DMS53 treated with DMSO at 0.1 percent for 48 hours (cell line): ENCODE measurements around the gene MIPOL1.
"Not testable (repeated sequence)": the region's sequence is repeated elsewhere in the genome, so short reads cannot be mapped to it uniquely, and the experiment has no call there.

ENCODE experiments used
- DNase-seq: peaks from one replicate; lab custom pipeline; 2025; ENCODE audit not compliant: unreplicated experiment; lab: John Stamatoyannopoulos, UW

MIPOL1 gene

DNA sequence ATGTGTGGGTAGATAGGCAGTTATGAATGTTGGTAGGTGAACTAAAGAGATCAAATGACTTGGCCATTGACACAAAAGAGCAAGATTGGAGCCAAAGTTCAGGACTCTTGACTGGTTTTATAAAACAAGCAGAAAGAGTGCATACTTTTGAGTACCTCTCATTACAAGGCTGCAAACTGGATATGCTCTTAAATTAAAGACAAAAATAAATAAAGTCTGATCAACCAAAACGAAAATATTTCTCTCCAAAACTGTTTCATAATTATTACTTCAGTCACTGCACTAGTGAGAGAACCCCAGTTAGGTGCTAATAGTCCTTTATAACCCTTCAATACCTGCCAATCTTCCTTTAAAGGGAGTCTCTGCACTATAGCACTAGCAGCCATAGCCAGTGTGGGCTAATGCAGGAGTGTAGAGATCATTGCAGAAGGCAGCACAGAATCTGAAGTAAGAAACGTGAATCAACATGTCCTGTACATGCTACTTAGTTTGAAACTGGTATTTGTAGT, 250.2 kb downstream of the MIPOL1 start:
- DNase-seq: no peak

DNA sequence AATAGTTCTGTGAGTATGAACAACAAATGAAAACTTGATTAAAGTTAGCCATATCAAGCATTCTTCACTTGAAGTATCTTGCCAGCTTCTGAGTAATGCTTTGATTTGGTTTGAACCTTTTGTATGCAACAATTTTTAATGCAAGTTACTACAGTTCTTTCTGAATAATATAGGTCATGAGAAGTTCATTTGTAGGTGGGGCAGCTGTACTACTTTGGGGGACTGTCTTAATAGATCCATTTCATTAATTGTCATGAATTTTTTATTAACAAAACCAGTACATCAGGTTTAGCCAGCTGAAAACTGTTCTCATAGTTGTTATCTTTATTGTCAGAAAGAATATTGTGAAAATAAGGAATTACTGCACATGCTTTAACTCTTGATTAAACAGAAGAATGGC, 254.6 kb downstream of the MIPOL1 start:
- DNase-seq: no peak

DNA sequence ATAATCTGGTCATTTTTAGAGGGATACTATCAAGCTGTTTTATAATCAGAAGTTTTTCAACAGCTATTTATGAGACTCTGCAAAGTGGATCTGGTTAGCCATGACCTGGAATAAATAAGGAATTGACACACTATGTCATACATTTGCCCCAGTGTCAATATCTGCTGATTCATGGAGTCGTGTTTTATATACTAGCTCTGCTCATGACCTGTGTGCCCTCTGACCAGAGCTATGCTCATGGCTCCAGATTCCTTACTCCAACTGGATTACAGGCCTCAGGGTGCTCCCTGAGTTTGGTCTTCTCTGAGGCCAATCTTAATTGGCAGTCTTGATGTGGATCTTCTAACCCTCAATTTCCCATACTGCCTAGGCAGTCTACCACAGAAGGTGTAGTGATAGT, 256.2 kb downstream of the MIPOL1 start:
- DNase-seq: no peak

DNA sequence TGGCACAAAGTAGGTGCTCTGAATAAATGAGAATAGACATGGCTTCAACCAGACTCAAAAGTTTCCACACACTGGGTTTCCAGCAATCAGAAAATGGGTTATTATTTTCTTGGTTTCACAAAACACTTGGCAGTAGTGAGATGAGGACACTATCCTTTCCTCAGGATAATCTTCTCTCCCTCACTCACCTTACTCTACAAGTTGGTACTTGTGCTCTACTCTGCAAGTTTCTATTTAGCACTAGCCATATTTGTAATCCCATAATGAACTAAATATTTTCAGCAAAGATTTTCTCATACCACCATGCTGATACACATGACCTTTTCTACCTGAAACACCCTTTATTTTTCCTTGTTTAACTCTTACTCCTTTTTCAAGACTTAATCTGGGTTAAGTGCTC, 259.6 kb downstream of the MIPOL1 start:
- no peak for DNase-seq

DNA sequence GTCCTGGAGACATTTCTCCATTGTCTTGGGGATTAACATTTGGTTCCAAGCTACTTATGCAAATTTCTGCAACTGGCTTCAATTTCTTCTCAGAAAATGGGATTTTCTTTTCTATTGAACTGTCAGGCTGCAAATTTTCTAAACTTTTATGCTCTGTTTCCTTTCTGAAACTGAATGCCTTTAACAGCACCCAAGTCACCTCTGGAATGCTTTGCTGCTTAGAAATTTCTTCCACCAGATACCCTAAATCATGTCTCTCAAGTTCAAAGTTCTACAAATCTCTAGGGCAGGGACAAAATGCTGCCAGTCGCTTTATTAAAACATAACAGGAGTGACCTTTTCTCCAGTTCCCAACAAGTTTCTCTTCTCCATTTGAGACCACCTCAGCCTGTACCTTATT, 264.7 kb downstream of the MIPOL1 start:
- DNase-seq: not testable (repeated sequence)

DNA sequence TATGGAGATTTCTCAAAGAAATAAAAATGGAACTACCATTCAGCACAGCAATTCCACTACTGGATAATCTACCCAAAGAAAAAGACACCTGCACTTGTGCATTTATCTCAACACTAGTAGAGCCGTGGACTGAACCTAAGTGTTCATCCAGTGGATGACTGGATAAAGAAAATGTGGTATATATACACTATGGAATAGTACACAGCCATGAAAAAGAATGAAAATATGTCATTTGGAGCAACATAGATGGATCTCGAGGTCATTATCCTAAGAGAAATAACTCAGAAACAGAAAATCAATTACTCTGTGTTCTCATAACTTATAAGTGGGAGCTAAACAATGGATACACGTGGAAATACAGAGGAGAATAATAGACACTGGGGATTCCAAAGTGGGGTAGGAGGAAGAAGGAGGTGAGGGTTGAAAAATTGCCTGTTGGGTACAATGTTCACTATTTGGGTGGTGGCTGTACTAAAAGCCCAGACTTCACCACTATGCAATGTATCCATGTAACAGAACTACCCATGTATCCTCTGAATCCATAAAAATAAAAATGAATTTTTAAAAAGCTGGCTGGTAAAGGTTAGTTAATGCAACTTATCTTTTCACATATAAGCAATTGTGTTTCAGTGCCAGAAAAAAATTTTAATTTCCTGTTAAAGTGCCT, 266.6 kb downstream of the MIPOL1 start:
- no peak for DNase-seq

DNA sequence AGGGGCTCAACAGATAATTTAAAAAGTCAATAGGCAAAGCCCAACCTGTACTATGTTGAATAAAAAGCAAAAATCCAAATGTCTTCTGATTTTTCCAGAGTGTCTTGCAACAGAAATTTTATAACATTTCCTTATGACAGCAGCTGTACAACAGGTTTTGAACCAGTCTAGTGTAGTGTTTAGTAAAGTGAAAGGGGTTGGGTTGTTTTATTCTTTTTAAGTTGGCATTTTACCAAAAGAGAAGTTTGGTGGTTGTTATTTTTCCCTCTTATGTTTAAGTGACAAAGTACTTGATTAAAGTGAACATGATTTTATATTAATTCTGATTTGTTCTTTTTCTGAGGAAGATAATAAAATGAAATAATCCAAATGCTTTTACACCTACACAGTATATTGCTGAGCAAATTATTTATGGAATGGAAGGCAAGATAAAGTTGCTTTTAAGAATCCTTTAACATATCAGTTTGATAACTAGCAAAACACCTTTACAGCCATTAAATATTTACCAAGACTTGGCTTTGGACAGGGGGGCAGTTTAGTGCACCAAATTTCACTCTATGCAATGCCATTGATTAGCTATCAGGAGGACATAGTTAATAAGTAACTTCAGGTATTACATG, 268.4 kb downstream of the MIPOL1 start:
- DNase-seq: no peak

DNA sequence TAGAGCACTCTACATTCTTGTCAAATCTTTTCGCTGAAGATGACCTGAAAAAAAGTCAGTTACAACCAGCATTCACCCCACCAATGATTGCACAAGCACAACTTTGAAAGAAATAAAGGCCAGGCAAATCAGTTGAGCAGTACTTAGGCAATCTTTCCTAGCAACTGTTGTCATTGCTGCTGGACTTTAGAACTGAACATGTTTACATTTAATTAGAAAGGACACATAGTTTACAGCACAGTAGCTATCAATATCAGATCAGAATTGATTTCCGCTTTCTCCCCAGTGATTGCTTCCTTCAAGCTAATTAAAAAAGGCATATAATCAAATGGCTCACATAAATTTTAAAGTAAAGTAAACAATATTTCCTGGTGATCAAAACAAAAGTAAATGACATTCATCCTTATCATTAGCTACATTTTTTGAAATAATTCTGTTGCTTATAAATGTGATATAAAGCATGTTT, 268.9 kb downstream of the MIPOL1 start:
- DNase-seq: no peak

- DNase-seq: no peak
These were observed 271.9 kb downstream of the MIPOL1 start for GRCh38 chr14:37469650-37470049.

DNA sequence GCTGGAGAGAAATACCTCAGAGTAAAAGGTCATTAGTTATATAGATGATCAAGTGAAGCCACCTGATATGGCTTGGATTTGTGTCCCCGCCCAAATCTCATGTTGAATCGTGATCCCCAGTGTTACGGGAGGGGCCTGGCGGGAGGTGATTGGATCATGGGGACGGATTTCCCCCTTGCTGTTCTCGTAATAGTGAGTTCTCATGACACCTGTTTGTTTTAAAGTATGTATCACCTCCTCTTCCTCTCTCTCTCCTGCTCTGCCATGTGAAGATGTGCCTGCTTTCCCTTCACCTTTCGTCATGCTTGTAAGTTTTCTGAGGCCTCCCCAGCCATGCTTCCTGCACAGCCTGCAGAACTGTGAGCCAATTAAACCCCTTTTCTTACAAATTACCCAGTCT, 272.5 kb downstream of the MIPOL1 start:
- DNase-seq: no peak

DNA sequence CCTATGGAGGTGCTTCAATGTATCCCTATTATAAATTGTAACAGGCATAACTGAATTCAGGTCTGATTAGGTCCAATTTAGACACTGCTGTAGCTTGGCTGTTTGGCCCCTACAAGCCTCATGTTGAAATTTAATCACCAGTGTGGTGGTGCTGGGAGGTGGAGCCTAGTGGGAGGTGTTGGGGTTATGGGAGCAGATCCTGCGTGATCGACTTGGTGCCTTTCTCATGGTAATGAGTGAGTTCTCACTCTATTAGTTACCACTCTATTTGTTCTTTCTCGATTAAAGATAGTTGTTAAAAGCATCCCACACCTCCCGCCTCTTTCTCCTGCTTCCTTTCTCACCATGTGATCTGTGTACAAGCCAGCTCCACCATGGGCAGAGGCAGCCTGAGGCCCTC, 275.2 kb downstream of the MIPOL1 start:
- no peak for DNase-seq

DNA sequence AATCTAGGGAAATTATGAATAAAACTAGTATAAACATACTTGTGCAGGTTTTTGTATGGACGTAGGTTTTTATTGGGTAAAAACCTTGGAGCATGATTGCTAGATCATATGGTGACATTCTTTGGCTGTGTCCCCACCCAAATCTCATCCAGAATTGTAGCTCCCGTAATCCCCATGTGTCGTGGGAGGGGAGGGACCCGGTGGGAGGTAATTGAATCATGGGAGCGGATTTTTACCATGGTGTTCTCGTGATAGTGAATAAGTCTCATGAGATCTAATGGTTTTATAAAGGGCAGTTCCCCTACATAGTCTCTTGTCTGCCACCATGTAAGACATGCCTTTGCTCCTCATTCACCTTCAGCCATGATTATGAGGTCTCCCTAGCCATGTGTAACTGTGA, 276.5 kb downstream of the MIPOL1 start:
- DNase-seq: no peak

DNA sequence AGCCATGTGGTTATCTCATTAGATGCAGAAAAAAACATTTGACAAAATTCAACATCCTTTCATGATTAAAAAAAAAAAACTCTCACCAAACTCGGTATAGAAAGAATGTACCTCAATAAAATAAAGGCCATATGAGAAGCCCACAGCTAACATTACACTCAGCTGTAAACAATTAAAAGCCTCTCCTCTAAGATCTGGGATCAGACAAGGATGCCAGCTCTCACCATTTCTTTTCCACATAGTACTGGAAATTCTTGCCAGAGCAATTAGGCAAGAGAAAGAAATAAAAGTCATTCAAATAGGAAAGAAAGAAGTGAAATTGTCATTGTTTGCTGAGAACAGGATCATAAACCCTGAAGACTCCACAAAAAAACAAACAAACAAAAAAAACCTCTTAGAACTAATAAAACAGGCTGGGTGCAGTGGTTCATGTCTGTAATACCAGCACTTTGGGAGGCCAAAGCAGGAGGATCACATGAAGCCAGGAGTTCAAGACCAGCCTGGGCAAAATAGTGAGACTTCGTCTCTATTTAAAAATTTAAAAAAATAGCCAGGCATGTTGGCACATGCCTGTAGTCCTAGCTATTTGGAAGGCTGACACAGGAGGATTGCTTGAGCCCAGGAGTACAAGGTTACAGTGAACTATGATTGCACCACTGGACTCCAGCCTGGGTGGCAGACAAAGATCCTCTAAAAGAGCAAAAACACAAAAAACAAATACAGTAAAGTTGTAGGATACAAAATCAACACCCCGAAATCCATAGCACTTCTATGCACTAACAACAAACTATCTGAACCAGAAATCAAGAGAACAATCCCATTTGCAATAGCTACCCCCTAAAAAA, 282.9 kb downstream of the MIPOL1 start:
- DNase-seq: no peak

- DNase-seq: no peak
These were observed 284.7 kb downstream of the MIPOL1 start for GRCh38 chr14:37482428-37482827.

DNA sequence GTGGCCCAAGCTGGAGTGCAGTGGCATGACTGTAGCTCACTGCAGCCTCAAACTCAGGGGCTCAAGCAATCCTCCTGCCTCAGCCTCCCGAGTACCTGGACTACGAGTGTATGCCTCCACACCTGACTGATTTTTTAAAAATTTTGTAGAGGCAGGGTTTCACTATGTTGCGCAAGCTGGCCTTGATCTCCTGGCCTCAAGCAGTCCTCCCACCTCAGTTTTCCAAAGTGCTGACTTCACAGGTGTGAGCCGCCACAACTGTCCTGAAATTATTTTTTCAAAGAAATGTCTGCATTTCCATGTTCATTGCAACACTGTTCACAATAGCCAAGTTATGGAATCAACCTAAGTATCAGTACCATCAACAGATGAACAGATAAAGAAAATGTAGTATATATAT, 285.9 kb downstream of the MIPOL1 start:
- no peak for DNase-seq

DNA sequence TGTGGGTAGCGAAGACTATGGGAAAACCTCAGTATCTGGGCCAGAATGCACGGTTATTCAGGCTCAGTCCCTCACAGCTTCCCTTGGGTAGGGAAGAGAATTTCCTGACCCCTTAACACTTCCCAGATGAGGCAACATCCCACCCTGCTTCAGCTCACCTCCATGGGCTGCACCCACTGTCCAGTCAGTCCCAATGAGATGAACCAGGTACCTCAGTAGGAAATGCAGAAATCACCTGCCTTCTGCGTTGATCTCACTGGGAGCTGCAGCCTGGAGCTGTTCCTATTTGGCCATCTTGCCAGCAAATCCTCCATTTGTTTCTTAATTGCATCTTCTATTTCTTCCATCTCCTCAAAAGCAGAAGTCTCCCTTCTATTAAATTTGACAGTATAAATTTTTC, 292.9 kb downstream of the MIPOL1 start:
- DNase-seq: no peak

GRCh38 chr14:37491076-37491475, 293.3 kb downstream of the MIPOL1 start:
- no peak for DNase-seq

GRCh38 chr14:37493606-37494005, 295.9 kb downstream of the MIPOL1 start:
- DNase-seq: no peak

GRCh38 chr14:37497422-37497821, 299.7 kb downstream of the MIPOL1 start:
- DNase-seq: no peak

DNA sequence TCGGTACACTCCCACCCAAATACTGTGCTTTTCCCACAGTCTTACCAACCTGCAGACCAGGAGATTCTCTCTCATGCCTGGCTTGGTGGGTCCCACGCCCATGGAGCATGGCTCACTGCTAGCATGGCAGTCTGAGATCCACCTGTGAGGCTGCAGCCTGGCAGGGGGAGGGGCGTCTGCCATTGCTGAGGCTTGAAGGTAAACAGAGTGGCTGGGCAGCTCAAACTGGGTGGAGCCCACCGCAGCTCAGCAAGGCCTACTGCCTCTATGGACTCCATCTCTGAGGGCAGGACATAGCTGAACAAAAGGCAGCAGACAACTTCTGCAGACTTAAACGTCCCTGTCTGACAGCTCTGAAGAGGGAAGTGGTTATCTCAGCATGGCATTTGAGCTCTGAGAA, 304.1 kb downstream of the MIPOL1 start:
- DNase-seq: no peak

GRCh38 chr14:37508503-37508902, 310.8 kb downstream of the MIPOL1 start:
- DNase-seq: no peak

GRCh38 chr14:37512173-37512572, 314.4 kb downstream of the MIPOL1 start:
- no peak for DNase-seq
